Measurements from ENCODE around the gene TMEM123. TPM values are rescaled to one million over a fixed set of nuclear protein-coding genes. Genes with fewer than 3 reads are reported as not detected.

Gene TMEM123
- total and polyA plus RNA-seq, 2 donors (not counting 3 experiments of a cell fraction or from before 2014, with no cell fraction given), result 201 to 257 TPM

GRCh38 chr11:102499151-102499550 lies 46.6 kb upstream of the TMEM123 start:
- intact Hi-C loops (cut with micrococcal nuclease), result no loop called here
- no peak for TF ChIP-seq EZH2 (IDR thresholded peaks at IDR 0.05; ENCODE audit: borderline replicate concordance, low read depth, low read length, severe bottlenecking)
- TF ChIP-seq MYC (IDR thresholded peaks at IDR 0.05; ENCODE audit: low read depth, low read length), result no peak
- no peak for TF ChIP-seq CTCF (IDR thresholded peaks at IDR 0.05; ENCODE audit: extremely low read depth in 1 of 2, insufficient read depth in 1 of 2, low read depth in 1 of 2, low read length in 2 of 2)
- TF ChIP-seq JUN (IDR thresholded peaks at IDR 0.05; ENCODE audit: borderline replicate concordance, insufficient read depth, insufficient read length, low read depth), result no peak
- TF ChIP-seq POLR2AphosphoS5 (IDR thresholded peaks at IDR 0.05; ENCODE audit: insufficient read depth, low read depth, low read length), result no peak
- no peak for TF ChIP-seq GATA2 (IDR thresholded peaks at IDR 0.05; ENCODE audit: insufficient read depth, insufficient read length, low read depth, low read length)
- TF ChIP-seq FOS (IDR thresholded peaks at IDR 0.05; ENCODE audit: borderline replicate concordance, insufficient read depth, low read length), result no peak
- no peak for TF ChIP-seq POLR2A (IDR thresholded peaks at IDR 0.05; ENCODE audit: low read depth, low read length)
- TF ChIP-seq MAX (IDR thresholded peaks at IDR 0.05; ENCODE audit: insufficient read depth, insufficient read length), result no peak
- no peaks in the 10 kb centered on the region for H3K36me3 ChIP-seq (ENCODE audit: control insufficient read depth in 2 of 2, extremely low read depth in 1 of 2, insufficient read depth in 2 of 2, low read length in 2 of 2)

More at GRCh38 chr11:102499151-102499550, 46.6 kb upstream of the TMEM123 start:
- Histone ChIP-seq H4K20me1 (replicated peaks; ENCODE audit: control insufficient read depth, extremely low read depth, insufficient read depth, low read length) (no peaks in the 10 kb centered on the region), H3K9ac (replicated peaks; ENCODE audit: extremely low read depth, insufficient read depth, low read length) (no peak overlapping the region), H3K79me2 (ENCODE audit: control insufficient read depth, insufficient read depth, low read length) (no peaks in the 10 kb centered on the region), H3K4me3 (replicated peaks in 1 of 3; ENCODE audit: insufficient read depth in 1 of 3, low read depth in 1 of 3, low read length in 3 of 3) (no peak overlapping the region), H2AFZ (ENCODE audit: low read depth, low read length) (no peak overlapping the region), H3K4me1 (ENCODE audit: control insufficient read depth, extremely low read depth, insufficient read depth, low read length) (peaks cover 9% of the 10 kb centered on the region), H3K27me3 (ENCODE audit: control insufficient read depth in 2 of 2, insufficient read depth in 2 of 2, low read length in 2 of 2) (peaks cover 0 to 2% of the 10 kb centered on the region in 2 experiments), H3K9me1 (replicated peaks; ENCODE audit: control insufficient read depth, extremely low read depth, insufficient read depth, low read length) (no peaks in the 10 kb centered on the region), H3K27ac (ENCODE audit: insufficient read depth, low read depth, low read length) (no peak overlapping the region), H3K4me2 (ENCODE audit: insufficient read depth, low read length) (no peak overlapping the region), H3K9me3 (replicated peaks; ENCODE audit: control insufficient read depth, insufficient read depth, low read length) (no peaks in the 10 kb centered on the region)
- no TSS peak for BruUV-seq (replicated peaks)
- DNase-seq (ENCODE audit: low read depth, low spot score) (no peak), FAIRE-seq (no peak)
- ChIA-PET CTCF (interaction anchor here (0.6 to 3.5 kb wide), 12 partner anchors 9 to 167 kb away, joined by 3 to 25 read pairs (median 6); no protein-coding TSS in a partner anchor), POLR2A (no interaction called here)
- dilution Hi-C loops (cut with MboI; ENCODE audit: extremely low pct_ligation_motif_present, low sequenced_read_pairs), result no loop called here
